ENCODE results near the gene C19orf67. TPM values are rescaled to one million over a fixed set of nuclear protein-coding genes. Genes with fewer than 3 reads are reported as not detected.

Gene C19orf67
- total RNA-seq = not detected in 2 replicates

GRCh38 chr19:14085309-14085995, at the start of gene C19orf67:
Gene C19orf67 (minus strand): TSS chr19:14085783. CDS start chr19:14085627, 156 bp downstream.
- no peak for DNase-seq (ENCODE audit: low read depth in 2 of 2)

- DNase-seq (ENCODE audit: low read depth in 2 of 2) = no peak
Observed at GRCh38 chr19:14135355-14135754, 49.8 kb upstream of the C19orf67 start.

DNA sequence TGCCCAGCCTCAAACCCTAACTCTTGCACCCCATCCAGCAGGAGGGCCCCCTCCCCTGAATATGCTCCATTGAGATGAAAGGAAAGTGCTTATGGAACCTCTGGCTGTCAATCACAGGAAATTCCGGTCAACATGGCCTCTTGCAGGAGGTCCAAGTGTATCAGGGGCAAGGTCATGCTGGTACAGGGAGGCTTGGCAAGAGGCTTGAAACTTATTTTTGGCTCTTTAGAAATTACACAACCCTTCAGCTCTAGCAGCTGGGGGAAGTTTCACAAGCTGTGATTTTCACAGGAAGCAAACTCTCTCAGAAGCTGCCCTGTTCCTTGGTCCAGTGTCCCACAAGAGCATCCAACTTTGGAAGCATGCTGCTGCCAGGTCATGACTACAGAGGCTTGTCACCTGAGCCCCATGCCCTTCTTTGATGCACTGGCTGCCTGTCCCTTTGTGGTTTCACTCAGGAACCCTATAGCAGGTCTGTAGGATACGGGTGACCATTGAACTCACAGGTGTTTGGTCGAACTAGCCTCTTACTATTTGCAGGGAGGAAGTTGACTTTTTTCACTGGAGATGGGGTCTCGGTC, 42.4 kb upstream of the C19orf67 start:
- DNase-seq (ENCODE audit: low read depth in 2 of 2) = no peak

- DNase-seq (ENCODE audit: low read depth in 2 of 2) = no peak
Observed at GRCh38 chr19:14127176-14127575, 41.6 kb upstream of the C19orf67 start.

DNA sequence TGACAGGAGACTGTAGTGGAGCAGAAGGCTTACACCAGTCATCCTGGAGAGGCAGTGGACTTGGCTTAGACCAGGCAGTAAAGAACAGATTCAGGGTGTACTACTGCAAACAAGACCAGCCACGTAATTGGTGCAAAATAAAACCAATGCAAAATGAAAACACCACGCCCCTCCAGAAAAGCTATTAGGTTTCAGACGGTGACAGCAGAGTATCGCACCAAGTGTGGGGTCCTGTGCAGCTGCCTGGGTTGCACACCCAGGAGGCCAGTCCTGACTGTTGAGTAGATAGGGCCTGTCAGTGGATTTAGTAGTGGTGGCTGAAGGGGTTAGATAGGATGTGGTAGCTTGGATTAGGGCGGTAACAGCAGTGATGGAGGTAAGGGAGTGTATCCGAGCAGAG, 37.3 kb upstream of the C19orf67 start:
- no peak for DNase-seq (ENCODE audit: low read depth in 2 of 2)

DNA sequence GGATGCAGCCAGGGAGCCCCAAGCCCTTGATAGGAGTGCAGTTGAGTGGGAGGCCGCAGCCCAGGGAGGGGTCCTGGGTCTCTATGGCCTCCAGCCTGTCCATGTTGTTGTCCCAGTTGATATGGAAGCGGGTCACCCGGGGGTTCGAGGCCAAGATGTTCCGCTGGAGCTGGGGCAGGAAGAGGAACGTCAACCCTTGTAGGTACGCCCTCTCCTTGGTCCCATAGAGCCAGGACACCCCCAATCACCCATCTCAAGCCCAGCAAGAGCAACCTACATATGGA, 34.9 kb upstream of the C19orf67 start:
- DNase-seq (ENCODE audit: low read depth in 2 of 2) = no peak

DNA sequence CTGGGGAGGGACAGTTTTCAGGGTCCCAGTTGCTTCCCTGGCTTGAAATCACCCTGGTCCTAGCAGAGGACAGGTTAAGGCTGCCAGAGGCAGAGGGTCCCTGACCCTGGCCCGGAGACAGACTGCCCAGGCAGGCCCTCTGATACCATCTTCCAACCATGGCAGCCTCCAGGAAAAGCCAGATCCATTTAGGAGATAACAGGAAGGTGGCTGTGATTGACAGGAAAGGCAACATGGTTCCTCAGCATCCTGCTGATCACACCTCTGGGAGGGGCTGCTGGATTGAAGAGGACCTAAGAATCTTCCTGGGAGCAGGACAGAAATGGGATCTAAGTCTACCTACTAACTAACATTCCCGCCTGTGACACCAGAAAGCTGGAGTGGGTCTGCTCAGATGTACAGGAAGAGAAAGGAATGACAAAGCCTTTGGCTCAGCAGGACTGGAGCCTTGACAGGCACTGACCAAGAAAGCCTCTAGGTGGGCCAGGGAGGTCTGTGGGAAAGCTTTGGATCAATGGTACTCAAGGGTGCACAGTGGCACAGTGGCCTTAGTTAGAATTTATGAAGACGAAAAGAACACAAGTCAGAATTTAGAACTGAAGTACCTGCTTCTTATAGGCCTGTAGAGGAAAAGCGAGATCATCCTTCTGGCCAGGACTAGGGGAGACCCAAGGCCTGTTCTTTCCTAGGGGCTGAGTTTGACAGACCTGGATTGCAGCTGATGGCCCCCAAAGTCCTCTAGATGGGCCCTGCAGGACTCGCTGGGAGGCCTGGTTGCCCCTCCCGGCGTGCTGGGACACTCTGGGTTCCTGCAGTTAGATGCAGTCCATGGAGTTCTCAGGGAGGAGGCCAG, 34.3 kb upstream of the C19orf67 start:
- no peak for DNase-seq (ENCODE audit: low read depth in 2 of 2)

DNA sequence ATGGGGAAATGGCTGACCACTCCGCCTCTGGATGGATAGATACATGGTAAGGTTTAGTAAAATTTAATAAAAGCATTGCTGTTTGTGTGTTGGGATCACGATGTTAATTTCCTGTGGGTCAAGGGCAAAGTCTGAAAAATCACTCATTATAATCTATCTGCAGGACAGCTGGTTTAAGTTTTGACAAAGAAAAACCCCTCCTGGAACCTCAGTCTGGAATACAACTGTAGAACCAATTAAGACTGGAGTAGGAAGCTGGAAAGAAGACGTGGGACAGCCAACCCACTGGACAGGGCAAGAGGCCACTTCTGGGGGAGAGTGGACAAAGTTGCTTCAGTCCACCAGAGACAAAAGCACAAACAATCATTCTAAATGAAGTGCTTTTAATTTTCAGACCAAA, 33.6 kb upstream of the C19orf67 start:
- DNase-seq (ENCODE audit: low read depth in 2 of 2) = no peak

DNA sequence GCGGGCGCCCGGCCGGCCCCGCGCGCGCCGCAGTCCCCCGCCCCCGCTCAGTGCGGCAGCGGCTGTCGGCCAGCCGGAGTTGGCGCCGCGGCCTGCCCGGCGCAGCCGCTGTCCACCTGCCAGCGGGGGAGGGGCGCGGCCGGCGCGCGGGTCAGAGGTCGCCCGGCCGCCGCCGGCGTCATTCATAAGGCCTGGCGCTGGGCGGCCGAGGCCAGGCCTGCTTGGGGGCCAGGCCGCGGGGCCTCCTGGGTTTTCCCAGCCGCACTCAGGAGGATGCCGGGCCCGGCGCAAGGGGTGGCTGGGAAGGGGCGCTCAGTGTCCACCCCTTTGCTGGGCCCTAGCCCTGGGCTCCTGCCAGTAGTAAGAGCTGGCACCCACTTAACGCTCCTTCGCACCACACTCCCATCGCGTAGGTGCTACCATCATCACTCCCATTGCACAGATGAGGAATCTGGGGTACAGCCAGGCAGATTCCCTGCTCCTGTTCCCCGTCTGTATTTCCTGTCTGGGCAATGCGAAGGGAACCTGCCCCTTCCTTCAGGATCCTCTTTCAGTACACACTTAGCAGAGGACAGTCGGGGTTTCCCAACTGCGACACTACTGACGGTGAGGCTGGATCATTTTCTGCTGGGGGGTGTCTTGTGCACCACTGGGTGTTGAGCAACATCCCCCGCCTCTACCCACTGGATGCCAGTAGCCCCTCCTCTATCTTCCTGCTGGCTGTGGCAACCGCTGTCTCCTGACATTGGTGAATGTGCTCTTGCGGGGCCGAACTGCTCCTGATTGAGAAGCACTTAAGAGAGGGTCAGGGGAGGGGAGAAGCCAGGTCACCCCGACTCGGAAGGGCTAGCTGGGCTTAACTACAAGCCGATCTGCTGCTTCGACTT, 32.8 kb upstream of the C19orf67 start:
- DNase-seq (ENCODE audit: low read depth in 2 of 2) = peak; percentile 80 to 89

DNA sequence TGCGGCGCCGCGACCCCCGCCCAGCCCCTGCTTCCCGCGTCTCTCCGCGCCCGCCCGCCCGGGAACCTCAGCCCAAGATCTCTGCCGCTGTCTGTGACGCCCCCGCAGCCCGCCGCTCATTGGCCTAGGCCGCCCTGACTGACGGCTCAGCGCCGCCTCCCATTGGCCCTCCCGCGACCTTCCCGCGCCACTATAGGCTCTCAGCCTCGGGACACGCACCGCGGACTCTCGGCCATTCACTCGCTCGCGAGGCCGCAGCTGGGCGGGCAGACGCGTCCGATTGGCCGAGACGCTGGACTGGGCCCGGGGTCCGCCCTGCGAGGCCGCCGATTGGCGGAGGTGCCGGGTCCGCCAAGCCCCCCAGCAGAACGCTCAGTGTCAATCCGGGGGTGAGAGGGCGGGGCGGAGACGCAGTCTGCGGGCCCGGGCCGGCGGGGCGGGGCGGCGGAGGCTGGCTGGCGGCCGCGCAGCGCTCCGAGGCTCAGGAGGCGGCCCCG, 32.1 kb upstream of the C19orf67 start, which contains the start of gene PRKACA:
PRKACA (minus strand) TSS at position 95 of the 497 bp plus-strand sequence. CDS start 215 bp downstream, outside the sequence.
- DNase-seq (ENCODE audit: low read depth in 2 of 2) = peak; percentile 99 to 100

GRCh38 chr19:14116918-14117578, 31.5 kb upstream of the C19orf67 start:
- DNase-seq (ENCODE audit: low read depth in 2 of 2) = no peak

DNA sequence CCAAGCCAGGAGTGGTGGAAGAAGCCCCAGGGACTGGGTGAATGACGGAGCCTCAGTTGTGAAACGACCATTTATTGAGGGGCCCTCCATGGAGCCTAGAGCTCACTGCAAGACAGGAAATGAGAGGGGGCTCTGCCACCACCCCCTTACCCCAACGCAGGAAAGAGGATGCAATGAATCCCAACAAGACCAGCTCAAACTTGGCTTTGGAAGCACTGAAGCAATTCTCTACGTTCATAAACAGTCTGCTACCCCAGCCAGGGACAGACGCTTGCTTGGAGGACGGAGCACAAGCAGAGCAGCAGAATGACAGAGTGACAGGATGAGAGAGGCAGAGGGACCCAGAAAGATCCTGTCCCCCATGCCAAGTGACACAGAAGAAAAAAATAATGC, 30.9 kb upstream of the C19orf67 start:
- no peak for DNase-seq (ENCODE audit: low read depth in 2 of 2)

DNA sequence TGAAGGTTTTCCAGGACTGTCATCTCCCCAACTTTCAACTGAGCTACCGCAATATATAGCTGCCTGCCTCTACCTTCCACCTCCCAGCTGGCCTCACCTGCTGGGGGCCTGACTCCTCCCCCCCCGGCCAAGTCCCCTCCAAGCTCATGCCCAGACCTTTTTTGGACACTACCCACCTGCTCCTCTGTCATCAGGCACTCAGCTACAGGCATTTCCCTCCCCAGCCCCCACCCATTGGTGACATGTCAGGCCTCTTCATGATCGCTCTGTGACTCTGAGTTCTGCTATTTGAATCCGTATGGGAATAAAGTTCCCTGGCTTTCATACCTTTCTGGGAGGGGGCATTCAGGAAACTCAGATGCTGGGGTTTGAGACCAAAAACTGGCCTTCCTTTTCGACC, 30.2 kb upstream of the C19orf67 start:
- no peak for DNase-seq (ENCODE audit: low read depth in 2 of 2)

DNA sequence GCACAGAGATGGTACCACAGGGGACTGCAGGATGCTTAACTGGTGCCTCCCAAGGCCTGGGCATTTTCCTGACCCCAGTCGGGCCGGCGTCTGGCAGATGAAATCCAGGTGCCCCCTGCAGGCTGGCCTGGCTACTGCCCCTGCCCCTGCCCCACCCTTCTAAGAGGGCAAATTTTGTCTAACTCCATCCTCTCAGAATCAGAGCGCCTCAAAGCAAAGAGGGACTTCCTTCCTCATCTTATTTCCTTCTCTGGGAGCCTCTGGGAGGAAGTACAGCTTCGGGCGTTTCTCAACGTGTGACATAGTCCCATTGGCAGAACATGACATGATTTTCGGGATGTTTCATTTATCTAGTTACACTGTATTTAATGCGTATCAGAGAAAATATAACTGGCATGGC, 29.3 kb upstream of the C19orf67 start:
- DNase-seq (ENCODE audit: low read depth in 2 of 2) = peak; percentile 47 to 60

DNA sequence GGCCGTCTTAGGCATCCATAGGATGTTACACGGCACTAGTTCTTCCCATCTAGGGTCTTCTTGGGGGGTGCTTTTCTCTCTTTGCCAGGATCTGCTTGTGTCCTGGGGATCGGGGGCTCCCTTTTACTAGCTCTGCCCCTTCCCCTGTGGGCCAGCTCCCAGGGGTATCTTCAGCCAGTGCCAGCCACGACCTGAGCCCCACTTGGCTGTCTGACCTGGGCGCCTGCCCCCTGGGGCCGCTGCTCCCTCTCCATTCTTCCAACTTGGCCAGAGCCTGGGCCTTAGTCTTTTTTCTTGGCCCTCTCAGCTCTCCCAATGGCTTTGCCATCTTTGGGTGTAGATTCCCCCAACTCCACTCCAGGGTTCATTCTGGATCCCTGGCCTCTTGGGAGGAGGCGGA, 28.9 kb upstream of the C19orf67 start:
- DNase-seq (ENCODE audit: low read depth in 2 of 2) = no peak

GRCh38 chr19:14113762-14114414, 28.3 kb upstream of the C19orf67 start:
- DNase-seq (ENCODE audit: low read depth in 2 of 2) = no peak

GRCh38 chr19:14112809-14113385, 27.3 kb upstream of the C19orf67 start:
- DNase-seq (ENCODE audit: low read depth in 2 of 2) = no peak

- no peak for DNase-seq (ENCODE audit: low read depth in 2 of 2)
Observed at GRCh38 chr19:14112051-14112808, 26.6 kb upstream of the C19orf67 start.

- DNase-seq (ENCODE audit: low read depth in 2 of 2) = no peak
Observed at GRCh38 chr19:14111486-14111885, 25.9 kb upstream of the C19orf67 start.
